GM19452 (cell line): ENCODE results near the gene S100Z.
"Not testable (repeated sequence)": the region's sequence is repeated elsewhere in the genome, so short reads cannot be mapped to it uniquely, and the experiment has no call there.

Experiments used
- ATAC-seq: cut with Tn5 transposase; IDR thresholded peaks from one replicate; pipeline ENCODE4 v1.9.1; 2021; ENCODE audit not compliant: unreplicated experiment

The S100Z gene

DNA sequence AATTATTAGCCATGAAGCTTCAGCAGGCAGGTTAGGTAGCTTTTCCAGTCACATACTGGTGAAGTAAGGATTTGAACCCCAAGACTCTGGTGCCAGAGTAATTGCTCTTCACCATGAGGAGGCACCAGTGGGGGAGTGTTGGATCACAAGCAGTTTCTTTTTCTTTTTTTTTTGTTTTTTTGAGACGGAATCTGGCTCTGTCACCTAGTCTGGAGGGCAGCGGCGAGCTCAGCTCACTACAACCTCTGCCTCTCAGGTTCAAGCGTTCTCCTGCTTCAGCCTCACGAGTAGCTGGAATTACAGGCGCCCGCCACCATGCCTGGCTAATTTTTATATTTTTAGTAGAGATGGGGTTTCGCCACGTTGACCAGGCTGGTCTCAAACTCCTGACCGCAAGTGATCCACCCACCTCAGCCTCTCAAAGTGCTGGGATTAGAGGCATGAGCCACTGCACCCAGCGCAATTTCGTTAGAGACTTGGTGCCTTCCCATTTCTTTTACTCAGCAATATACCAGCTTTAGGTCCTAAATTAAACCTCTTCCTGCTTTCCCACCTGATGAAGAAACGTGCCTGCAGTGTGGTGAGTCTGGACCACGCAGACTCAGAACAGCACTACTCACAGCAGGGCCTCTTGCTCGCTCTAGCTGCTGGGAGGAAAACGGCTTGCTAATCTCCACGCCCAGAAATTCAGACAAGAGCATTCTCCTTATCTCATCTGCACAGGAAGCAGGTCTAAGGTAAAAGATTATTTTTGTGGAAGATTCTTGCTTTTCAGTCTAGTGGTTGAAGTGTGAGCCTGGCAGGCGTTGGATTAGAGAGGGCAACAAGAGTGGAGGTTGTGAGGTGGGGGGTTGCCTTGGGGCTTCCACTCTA is at the start of gene S100Z:
S100Z (plus strand) TSS at position 596 of the 873 bp plus-strand sequence. CDS start 25,346 bp downstream, outside the sequence.
- ATAC-seq, result no peak

DNA sequence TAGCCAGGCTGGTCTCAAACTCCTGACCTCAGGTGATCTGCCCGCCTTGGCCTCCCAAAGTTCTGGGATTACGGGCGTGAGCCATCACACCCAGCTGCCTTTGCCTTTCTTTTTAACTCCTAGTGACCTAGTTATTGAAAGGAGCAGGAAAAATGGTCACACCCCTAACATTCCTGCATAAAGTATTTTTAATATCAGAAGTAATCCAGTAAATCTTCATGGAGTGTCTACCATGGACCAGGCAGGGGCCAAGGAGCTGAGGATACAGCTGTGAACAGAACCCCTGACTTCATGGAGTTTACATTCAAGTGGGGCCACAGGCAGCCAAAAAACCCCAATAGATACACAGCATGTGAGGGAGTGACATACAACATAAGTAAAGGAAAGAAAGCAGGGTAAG is 49.2 kb upstream of the S100Z start:
- no peak for ATAC-seq

- ATAC-seq, result no peak
These were observed 48.5 kb upstream of the S100Z start for GRCh38 chr5:76801159-76801802.

GRCh38 chr5:76801803-76802195 is 48.0 kb upstream of the S100Z start:
- ATAC-seq, result no peak

DNA sequence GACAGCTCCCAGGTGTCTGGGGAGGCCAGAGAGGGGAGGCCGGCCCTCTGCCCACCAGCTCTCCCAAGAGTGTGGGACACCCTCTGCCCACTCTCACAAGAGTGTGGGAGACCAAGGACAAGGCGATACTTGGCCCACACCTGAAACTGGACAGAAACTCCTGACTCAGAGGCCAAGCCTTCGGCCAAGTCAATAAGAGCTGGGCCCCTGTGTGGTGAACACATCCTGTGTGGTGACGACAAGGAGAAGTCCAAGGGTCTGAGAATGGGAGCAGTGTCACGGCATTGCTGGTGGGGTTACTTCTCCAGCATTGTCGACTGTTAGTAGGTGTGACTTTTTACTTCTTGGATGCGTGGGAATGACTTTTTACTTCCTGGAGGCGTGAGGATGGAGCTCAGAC is 45.5 kb upstream of the S100Z start:
- no peak for ATAC-seq

DNA sequence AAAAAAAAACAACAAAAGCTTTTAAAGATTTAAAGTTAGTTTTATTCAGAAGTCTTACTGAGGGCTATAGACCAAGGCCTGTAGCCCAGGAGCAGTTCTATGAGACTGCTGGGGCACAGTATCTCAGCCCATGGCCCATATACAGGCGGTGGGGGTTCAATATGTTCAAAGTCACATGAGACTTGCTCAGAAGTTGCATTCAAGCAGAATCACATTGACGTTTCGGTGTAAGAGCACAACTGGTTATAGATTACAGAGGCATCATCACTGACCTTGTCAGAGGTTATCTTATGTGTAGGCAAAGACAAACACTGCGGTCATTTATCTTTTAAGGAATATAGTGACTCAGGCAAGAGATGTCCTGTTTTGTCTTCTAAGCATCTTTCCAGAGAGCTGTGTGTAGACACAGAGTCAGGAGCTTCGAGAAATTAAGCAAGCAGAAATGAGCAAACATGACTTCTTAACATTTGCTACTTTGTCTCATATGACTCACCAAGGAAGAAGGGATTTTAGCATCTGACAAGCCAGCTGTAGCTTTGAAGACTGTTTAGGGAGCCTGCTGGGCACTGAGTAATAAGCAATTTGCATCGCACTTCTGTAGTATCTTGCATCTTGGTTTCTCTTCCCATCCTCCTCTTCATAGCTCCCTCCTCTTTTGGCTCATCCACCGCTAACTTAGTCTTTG is 43.9 kb upstream of the S100Z start:
- no peak for ATAC-seq

DNA sequence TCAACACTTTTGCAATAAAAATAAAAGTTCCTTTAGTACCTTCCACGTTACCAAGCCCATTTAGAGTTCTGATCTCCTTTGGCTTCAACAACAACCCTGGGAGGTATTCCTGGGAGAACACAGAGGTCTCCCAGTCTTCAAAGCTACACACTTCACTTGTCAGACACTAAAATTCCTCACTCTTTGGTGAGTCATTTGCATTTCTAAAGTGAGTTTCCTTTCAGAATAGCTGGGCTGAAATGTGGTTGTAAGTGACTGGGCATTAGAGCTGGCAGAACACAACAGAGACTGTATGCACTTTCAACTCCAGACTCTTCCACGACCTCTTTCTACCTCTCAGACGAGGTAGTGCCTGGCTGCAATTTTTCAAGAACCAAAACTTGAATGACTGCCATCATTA is 42.5 kb upstream of the S100Z start:
- ATAC-seq, result no peak

GRCh38 chr5:76808141-76808691 is 41.6 kb upstream of the S100Z start:
- ATAC-seq, result no peak

DNA sequence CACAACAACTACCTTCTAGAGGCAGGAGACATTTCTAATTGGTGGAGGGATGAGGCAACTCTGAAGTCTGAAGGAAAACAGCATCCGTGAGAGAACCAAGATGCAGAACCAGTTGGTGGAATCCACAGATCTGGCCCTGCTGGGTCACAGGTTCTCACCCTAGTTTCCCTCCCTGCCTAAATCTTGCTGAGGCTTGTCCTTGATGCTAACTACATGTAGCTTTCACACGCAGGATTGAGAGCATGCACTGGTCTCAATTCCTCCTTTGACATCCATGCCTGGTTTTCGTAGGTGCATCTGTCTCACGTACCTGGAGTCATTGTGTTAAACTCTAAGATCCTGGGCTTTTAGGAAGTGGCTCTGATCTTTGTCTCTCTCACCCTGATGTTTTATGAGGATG is 40.7 kb upstream of the S100Z start:
- no peak for ATAC-seq

DNA sequence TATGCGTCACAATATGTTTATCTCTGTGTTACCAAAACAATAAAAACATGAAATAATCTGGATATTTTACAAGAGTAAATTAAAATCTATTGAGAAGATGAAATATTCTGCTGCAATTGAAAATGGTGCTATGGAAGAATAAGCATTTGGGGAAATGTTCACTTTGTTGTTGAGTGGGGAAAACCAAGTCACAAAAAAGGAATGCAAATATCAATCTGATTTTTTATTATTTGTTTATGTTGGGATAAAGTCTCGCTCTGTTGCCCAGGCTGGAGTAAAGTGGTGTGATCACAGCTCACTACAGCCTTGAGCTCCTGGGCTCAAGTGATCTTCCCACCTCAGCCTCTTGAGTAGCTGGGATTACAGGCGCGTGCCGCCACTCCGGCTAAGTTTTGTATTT is 39.6 kb upstream of the S100Z start:
- ATAC-seq, result no peak

GRCh38 chr5:76811214-76811613 is 38.6 kb upstream of the S100Z start:
- ATAC-seq, result no peak

DNA sequence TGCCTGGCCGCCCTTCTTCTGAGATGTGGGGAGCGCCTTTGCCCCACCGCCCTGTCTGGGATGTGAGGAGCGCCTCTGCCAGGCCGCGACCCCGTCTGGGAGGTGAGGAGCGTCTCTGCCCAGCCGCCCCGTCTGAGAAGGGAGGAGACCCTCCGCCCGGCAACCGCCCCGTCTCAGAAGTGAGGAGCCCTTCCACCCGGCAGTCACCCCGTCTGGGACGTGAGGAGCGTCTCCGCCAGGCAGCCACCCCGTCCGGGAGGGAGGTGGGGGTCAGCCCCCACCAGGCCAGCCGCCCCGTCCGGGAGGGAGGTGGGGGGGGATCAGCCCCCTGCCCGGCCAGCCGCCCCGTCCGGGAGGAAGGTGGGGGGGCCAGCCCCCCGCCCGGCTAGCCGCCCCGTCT is 37.6 kb upstream of the S100Z start:
- not testable (repeated sequence) for ATAC-seq

DNA sequence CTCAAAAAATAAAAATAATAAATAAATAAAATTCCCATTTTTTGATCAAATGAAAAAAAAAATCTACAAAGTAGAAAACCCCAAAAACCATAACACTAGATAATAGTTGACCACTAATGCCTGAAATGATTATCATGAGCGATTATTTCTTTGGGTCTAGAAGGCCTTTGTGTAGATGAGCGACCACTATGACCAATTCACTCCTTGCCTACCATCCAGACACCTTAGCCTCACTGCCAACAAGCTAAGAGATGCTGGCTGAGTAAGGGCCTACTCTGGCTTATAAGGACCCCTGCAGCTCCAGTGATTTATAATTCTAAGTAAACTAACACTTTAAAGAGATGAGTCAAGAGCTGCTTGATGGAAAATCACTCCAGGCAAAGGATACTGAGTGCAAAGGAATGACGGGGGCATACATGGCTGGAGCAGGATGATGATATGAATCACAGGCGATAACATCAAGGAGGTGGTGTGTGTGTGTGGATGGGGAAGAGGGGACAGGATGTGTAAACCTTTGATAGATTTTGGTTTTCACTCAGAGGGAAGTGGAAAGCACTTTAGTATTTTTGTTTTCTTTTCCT is 35.7 kb upstream of the S100Z start:
- no peak for ATAC-seq

DNA sequence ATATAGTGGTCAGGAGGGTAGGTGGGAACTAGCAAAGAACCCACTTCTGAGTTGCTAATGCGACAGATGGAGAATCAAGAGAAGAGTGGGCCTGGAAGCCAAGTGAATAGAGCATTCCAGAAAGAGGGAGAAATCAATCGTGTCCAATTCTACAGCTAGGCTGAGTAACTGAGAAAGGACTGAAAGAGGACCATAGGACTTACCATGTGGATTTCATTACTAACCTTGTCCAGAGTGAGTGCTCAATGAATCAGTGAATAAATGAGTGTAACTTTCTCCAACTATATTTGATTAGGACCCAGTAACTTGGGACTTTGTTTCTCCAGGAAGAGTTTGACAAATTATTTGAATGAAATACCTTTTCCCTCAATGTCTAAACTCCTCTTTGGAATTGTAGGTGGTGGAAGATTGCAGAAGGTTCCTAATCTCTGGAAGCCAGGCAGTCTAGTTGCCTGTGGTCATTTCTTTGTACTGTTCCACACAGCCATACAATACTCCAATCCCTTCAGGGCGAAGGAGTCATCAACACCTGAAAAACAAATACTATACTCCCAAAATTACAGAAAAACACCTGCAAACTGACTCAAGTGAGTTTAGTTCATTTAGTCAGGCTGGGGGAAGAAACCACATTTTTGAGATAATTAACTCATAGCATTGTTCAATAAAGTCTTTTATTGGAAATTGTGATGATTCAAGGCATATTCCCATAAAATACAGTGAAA is 33.5 kb upstream of the S100Z start:
- no peak for ATAC-seq

DNA sequence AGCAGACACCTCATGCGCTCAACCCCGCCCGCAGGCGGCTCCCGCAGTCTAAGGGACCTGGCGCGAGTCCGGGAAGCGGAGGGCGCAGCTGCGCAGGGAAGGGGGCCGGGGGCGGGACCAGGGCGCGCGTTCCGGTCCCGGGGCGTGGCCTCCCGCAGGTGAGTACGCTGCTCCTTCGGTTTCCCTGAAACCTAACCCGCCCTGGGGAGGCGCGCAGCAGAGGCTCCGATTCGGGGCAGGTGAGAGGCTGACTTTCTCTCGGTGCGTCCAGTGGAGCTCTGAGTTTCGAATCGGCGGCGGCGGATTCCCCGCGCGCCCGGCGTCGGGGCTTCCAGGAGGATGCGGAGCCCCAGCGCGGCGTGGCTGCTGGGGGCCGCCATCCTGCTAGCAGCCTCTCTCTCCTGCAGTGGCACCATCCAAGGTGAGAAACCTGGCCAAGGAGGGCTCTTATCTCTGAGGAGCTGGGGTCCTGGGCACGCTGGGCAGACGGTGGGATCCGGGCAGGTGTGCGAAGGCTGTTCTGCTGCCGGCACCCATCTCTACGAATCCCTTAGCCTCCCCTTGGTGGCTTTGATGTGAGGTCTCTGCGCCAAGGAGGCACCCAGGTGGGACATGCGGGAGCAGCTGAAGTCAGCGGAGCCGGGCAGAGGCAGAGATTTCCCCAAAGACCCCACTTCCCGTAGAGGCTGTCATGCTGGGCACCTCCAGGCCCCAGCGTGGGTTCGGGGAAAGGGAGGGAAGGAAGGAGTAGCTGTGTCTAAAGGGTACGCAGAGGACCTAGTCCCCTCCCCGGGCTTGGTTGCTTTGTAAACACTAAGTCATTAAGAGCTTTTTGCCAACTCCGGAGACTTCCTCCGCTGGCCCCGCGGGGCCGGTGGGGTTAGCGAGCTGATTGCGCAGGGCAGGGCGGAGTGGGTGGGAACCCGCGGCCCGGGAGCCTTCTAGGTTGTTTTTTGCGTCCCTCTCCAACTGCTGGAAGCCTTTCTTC is 30.7 kb upstream of the S100Z start, which contains the start of gene F2RL1:
F2RL1 (plus strand) TSS at position 187 of the 988 bp plus-strand sequence; CDS start at position 340, 153 bp downstream.
- no peak for ATAC-seq

DNA sequence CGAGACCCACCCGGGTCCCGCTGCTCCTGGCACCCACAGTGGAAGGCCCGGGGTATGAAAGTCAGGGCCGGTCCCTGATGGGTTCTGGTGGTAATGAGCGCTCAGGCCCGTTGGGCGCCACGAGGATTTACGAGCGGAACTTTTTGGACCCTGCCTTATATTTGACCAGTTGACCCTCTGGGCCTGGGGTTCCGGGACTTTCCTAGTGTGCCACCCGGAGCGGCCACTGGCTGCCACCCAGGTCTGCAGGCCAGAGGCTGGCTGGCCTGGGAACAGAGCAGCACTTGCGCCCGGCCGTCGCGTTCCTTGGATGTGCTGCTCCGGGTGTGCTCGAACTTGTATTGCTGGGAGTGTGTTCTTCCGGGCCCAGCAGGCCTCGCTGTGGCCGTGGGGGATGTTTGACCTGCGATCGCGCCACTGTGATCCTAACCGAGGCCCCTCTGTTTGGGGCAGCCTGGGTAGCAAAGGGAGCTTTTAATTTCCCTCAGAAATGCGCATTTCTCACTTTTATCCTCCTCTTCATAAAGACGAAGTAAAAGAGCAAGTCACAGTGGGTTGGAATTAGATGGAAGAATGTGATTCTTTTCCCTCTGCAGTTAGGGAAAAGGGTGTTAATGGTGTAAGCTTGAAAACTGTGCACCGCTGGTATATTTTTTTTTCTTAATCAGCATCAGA is 29.8 kb upstream of the S100Z start:
- ATAC-seq, result no peak

GRCh38 chr5:76820526-76820890 is 29.3 kb upstream of the S100Z start:
- ATAC-seq, result no peak

GRCh38 chr5:76821136-76821535 is 28.7 kb upstream of the S100Z start:
- ATAC-seq, result no peak
